ENCODE results near the gene ITGA11.
"Not testable (repeated sequence)": the region's sequence is repeated elsewhere in the genome, so short reads cannot be mapped to it uniquely, and the experiment has no call there.

The ITGA11 gene

DNA sequence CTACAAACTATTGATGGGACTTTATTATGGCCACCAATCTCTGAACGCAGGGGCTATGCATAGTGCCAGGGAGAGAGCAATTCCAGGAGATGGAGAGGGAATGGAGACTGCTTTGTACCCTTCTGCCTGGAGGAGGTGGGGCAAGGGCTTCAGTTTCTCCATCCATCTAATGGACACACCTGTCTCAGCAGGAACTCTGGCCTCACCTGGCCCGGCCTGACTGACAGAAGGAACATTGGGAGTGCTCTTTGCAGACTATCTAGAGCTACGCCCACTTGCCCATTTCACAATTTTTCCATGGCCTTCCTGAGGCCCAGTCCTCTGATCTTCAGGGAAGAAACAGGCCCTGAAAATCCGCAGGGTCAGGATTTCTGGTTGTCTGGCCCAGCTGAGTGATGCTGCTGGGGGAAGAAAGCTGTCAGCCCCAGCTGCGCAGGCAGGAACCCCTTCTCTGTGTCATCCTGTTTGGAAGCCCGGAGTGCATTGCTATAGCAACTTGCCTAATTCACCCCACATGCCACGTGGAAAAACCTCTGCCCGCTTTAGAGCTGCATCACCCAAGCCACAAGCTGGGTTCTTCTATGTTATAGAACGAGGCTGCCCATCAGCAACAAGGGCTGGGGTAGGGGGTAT, 6.4 kb downstream of the ITGA11 start:
- DNase-seq (ENCODE audit: low read depth) = no peak

DNA sequence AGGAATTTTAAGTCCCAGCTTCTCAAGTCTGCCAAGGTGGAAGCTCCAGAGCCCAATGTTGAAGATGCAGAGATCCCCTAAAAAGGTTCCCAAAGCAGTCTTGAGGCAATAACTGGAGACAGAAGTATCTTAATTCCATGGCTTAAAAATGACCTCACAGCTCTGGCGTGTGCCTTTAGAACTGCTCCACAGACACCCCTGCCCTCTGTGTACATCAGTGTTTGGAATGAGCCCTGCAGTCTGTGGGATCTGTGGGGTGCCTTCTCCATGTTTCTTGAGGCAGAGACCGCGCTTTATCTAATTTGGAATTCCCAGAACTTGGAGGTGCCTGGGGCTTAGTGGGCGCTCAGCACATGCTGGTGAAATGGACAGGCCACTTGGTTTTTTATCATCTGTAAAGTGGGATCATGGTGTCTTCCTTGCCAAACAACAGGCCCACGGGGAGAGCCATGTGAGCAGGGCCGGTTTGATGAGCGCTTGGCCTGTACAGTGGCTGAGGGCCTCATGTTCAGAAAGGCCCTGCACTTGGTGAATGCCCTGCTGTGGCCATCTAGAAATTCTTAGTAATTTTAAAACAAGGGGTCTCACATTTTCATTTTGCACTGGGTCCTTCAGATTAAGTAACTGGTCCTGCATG, 7.1 kb downstream of the ITGA11 start:
- no peak for DNase-seq (ENCODE audit: low read depth)

DNA sequence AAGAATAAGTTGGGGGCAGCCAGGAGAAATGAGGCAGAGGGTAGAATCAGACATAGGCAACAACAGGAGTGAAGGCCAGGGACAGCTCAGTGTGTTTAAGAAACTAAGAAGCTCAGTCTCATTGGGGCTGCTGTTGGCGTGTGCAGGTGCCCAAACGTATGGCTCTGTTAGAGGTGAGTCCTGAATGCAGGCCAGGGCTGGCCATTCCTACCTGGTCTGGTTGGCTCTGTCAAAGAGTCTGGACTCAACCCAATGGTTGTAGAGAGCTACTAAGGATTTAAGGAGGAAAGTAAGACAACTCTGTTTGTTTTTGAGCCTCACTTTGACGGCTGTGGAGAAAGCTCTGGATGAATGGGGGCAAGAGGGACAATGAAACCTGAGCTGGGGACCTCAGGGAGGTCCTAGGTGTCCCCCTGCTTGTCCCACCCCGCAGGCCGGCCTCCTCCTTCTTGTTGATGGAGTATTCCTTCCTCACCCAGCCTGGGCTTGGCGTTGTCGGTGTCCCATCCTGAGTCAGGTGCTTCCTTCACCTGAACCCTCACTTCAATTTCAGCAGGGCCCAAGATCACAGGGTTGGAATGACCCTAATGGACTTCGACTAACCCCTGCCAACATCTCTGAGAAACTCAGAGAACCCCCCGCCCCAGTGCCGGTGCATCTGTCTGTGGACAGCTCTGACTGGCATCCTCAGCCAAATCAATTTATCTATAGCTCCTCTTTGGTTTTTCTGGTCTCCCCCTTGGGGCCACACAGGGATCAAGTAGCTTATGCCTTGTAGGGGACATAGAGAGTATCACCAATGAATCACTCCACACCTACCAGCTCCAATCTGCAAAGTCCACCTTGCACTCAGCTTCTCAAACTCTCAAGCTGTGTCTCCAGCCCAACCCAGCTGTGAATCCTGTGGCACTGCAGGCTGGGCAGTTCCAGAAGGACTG, 8.3 kb downstream of the ITGA11 start:
- DNase-seq (ENCODE audit: low read depth) = no peak

DNA sequence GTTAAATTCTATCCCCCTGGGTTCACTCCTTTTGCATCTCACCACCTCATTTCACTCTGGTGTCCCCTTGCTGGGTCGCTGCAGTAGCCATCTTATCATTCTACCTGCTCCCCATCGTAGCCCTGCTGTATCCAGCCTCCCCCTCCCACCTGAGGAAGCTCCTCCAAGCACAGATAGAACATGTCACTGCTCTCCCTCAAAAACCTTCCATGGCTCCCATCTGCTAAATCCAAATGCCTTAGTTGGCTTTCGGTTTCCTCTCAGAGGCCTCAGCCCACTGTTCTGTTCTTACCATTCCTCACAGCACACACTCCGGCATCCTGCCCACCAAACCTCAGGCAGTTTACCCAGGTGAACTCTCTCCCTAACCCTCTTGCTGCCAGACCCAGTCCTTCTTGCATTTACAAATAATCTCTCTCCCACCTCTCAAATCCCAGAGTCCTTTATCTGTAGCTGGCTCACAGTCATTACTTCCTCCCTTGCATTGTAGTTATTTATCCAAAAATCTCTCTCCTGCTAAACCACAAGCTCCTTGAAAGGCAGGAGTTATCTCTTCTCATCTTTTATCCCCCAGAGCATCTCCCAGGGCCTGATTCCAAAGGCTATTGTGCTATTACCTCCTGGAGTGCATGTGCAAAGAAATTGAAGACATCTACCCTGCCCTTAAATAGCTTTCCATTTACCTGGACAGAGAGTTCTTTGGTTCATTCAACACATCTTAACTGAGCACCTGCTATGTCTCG, 9.4 kb downstream of the ITGA11 start:
- DNase-seq (ENCODE audit: low read depth) = not testable (repeated sequence)

DNA sequence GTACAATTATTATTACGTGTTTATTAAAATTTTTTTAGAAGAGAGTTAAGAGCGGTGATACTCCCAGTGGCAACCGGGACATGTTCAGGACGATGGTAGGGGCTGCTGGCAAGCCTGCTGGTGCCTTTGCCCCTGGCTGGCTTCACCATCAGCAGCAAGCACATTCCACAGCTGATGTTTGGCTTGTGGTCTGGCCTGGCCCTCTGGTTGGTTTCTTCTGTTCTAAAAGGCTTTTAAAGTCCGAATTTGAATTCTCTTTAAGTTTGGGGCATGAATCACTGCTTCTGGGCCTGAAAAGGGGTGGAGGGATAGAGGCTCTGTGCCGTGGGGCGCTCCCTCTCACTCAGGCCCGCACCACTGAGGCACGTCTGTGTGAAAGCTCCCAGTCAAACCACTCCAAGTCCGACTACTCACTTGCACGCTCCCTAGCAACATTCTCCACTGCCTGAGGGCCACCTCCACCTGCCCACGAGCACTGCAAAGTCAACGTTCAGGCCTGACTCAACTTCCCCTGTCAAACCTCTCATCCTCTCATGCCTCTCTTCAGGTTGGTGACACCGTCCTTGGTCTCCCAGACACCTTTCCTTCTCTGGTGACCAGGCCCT, 10.1 kb downstream of the ITGA11 start:
- peak; percentile 17 for DNase-seq (ENCODE audit: low read depth)

DNA sequence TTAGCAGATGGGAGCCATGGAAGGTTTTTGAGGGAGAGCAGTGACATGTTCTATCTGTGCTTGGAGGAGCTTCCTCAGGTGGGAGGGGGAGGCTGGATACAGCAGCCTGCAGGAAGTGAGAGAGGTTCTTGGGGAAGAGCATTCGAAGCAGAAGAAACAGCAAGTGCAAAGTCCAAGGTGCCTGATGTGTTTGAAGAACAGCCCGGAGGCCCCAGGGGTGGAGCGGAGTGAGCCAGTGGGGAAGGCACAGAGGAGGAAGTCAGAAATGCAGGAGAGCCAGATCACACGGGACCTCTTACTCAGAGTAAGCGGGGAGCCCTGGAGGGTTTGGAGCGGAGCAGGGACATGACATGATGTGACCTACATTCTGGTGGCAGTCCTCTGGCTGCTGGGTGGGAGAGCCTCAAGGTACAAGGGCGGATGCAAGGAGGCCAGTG, 10.8 kb downstream of the ITGA11 start:
- no peak for DNase-seq (ENCODE audit: low read depth)

DNA sequence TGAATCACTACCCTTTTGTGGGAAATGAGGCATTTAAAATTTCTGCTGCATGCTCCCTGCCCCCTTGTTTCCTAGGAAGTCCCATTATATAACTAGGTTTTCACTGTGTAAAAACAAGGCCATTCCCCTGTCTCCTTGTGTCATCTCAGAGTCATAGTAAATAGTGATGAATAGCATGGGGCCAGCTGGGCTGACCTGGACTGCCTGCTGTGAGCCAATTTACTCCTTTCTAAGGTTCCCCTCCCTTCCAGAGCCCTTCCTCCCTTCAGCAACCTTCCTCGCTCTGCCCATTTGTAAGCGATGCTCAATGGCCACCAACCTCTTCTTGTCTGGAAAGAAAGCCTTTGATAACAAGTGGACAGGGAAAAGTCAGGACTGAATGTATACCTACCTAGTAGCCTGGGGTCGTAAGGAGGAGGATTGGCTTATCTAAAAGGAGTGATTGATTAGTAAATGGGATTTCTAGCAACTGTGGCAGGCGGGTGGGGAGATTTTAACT, 11.7 kb downstream of the ITGA11 start:
- DNase-seq (ENCODE audit: low read depth) = peak; percentile 33

DNA sequence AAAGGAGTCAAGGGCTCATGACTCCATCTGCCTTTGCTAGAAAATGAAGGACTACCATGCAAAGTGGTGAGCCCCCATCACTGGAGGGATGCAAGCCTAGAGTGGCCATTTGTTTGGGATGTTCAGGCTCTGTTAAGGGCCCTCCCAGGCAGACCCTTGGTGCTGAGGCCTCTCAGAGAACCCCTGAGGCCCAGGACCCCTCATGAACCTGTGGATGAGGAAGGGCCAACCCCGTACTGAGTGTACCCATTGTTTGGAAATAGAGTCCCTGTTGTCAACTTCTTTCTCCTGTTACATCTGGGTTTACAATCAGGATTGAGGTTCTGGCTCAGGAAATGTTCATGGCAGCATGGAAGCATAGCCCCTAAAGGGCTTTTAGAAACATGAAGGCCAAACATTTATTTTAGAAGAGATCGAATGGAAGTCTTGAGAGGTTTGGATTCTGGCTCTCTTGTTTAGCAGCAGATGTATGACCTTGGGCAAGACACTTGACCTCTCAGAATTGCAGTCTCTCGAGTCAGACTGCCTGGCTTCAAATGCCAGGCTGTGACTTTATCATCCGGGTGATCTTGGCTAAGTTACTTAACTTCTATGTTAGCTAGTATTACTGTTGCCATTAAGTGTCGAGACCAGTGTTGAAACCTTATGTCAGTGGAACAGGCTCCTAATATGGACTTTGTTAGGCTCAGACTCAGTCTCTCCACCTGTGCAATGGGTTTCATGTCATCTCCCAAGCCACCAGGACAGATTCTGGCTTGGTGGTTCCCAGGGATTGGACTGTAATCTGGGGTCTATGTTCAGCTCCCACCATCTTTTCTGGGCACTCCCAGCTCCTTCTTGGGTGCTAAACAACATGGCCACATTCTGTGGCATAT, 12.4 kb downstream of the ITGA11 start:
- DNase-seq (ENCODE audit: low read depth) = no peak

DNA sequence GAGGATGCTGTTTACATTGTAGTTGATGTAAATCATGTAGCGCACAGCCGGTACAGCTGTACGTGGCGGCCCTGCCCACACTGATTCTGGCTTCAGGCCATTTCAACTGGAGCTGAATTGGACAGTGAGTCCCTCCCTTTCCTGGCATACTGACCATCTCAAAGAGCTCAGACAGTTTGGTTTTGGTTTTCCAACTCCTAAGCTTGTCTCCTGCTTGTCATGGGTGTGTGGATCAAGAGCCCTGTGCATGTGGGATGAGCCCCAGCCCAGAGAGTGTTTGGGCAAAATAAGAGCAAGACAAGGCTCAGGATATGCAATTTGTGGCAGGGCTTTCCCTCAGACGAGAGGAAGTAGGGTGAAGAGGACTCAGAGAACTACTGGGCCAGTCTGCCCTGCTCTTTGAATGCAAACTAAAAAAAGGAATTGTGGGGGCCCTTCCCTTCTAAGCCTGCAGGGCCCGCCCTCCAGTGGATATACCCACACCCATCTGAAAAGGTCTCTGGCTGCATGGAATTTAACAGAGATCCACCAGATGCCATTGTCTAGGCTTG, 13.3 kb downstream of the ITGA11 start:
- peak; percentile 29 for DNase-seq (ENCODE audit: low read depth)

DNA sequence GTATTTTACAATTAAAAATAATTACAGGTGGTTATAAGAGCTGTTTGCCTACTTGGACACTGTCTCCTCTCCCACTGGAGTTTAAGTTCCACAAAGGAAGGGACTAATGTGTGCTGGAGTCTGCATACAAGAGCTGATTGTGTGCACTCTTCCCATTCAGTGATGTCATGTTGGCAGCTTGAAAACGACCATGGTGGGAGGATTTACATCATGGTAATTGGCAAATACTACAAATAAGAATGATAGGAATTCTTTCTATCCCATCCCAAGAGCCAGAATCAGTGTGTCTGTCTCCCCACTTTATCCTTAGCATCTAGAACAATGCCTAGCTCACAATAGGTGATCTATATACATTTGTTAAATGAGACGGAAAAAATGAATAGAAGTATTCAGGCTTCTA, 14.1 kb downstream of the ITGA11 start:
- DNase-seq (ENCODE audit: low read depth) = no peak

DNA sequence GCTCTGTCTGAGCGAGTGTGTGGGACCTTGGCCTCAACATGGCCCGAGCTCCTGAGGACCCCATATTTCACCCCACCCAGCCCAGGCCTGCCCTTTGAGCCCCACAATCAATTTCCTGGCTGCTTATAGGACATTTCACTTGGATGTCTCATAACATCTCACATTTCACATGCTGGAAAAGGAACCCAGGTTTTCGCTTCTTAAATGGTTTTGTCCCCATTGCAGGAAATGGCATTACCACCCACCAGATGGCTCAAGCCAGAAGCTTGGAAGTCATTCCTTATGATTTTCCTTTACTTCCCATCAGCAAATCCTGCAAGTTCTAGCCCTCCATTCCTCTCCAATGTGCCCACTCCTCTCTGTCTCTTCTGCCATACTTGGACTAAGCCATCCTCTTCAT, 14.9 kb downstream of the ITGA11 start:
- DNase-seq (ENCODE audit: low read depth) = no peak

DNA sequence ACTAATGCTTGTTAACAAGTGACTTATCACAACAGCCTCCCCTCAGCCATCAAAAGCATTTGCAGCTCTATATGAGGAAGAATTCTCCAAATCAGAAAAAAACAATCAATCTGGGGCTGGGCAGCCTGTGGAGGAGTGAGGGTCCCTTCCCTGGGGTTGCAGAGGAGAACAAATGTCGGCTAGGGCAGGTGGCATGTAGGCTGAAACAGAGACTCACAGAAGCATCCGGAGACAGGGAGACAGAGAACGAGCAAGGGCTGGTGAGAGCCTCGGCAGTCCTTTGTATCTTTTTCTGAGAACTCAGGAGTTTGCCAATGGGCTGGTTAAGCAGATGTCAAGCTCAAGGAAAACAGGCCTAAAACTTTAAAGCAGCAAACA, 15.8 kb downstream of the ITGA11 start:
- DNase-seq (ENCODE audit: low read depth) = no peak

DNA sequence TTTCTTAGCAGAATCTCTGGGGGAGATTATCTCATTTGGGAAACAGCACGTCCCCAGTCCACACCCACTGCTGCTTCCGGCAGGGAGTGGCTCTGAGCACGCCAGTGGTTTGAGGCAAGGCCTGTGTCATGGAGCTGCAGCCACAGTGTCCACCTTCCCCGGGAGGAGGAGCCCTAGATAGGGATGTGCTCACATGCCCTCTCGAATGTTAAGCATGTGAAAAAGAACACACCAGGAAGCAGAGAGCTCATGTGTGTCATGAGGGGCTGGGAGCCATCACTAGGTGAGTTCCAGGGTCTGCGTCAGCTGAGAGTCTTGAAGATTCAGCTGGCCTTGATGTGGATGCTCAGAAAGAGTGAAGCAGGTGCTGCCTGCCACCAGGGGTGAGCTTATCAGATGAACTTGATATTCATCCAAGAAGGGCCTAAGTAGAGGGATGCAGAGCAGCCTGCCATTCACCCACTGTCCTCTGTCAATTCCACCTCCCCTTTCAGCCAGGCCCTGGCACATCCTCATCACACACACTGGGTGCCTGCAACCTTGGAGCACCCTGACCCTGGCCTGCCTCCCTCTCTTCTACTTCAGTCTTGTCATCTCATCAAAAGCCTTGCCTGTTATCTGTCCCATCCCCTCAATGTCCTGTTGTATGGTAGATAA, 16.3 kb downstream of the ITGA11 start:
- DNase-seq (ENCODE audit: low read depth) = no peak

DNA sequence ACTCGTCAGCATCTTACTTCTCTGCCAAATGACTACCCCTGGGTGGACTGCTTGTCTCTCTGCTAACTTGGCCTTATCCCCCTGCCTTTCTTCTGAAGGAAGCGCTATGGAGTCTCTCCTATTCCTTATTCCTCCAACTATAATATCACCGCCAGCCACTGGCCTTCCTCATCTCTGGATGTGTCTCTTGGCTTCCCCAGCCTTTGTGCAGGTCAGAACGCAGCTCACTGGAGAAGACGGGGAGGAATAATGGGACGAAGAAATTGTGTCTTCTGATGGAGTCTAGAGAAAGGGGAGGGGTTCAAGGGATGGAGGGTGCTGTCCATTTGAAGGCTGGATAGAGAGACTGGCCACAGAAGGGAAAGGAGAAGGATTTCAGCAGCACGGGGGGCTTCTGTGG, 16.9 kb downstream of the ITGA11 start:
- DNase-seq (ENCODE audit: low read depth) = no peak

DNA sequence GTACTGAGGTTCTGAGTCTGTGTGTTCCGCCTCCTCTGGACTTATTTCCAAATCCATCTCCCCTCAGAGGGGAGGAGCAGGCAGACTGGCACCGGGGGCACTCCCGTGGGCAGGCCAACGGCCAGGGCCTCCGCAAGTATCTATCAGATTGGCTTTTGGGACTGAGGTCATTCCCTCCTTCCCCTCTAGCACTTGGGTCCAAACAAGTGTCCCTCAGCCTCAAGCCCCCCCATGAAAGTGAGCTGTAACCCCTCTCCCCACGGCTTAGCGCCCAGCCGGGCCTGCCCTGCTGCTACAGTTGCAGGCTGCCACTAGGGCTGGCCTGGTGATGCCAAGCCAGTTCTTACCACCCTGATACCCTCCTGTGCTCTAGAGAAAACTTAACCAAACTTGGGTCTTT, 17.4 kb downstream of the ITGA11 start:
- DNase-seq (ENCODE audit: low read depth) = no peak

DNA sequence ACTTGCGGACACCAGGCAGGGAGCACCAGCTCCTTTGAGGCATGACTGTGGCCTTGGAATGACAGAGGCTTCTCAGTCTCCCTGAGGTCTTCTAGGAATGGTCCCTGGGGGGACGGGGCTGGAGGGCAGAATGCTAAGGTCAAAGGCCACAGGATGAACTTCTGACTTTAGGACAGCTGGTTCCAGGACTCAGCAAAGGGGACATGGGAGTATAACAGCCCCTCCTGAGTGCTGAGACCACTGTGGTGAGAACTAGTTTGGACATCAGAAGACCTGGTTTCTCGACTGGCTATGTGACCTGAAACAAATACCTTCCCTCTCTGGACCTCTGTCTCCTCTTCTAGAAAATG, 17.8 kb downstream of the ITGA11 start:
- DNase-seq (ENCODE audit: low read depth) = no peak

DNA sequence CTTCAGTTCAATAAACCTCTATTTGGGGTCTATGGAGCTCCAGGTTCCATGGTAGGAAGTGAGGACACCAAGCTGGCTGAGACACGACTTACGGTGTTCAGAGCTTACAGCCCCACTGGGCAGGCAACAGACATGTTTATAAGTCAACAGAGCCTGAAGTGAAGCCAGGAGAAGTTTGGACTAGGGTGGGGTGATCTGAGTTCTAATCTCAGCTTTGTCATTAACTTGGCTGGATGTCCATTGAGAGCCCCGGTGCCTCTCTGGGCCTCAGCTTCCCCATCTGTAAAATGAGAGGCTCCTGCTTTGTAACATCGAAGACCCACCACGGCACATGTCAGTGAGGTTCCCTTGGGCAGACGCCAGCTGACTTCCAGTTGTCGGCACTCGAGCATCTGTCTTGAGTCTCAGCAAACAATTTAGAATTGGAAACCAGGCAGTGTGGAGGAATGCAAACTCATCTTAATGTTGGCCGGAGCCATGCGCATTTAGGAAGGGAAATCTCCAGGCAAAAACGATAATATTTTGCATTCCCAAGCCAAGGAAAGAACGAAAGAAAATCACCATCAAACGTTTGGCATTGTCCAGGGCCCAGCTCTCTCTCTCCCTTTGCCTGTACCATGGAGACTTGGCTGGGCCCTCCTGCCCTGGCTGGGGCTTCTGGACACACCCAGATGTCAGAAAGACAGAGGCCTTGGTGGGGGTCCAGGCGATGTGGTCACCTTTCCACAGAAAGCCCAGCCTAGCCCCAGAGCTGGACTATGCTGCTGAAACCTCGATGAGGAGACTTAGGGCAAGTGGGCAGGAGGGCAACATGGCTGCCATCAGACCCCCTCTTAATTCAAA, 18.4 kb downstream of the ITGA11 start:
- DNase-seq (ENCODE audit: low read depth) = no peak

DNA sequence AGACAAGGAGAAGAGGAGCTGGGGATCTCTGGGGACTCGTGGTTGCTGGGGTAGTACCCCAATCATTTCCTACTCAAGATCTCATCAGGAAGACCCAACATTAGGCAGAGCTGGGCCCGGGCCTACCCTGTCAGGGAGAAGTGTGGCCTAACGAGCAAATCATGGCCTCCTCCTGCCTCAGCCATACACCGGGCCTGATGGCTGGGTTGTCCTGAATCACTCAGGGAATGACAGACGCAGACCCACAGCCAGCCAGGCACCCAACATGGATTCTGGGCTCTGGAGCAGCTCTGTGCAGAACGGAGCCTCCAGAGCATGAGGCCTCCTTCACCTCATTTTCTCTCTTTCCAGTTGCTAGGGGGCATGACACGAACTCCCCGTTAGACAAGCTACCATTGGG, 19.7 kb downstream of the ITGA11 start:
- DNase-seq (ENCODE audit: low read depth) = no peak

DNA sequence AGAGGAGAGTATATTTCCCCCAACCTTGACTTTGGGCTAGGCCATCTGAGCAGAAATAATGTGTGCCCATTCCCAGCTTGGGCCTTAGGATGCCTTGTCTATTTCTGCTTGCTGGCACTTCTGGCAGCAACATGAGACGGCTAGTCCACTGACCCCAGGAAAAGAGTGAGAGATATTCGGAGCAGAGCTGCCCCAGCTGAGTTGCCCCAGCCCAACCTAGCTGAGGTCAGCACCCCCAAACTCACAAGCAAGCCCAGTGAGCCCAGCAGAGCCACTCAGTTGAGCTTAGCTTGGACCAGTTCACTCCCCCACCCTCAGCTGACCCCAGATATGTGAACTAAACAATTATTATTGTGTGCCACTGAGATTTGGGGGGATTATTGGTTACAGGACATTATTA, 20.2 kb downstream of the ITGA11 start:
- no peak for DNase-seq (ENCODE audit: low read depth)

All from ELR (cell line).